DND-41 (cell line): Measurements from ENCODE around the gene PLEKHO1.
"Not testable (repeated sequence)": the region's sequence is repeated elsewhere in the genome, so short reads cannot be mapped to it uniquely, and the experiment has no call there.

Source experiments
- ATAC-seq: fragments of 200-7000 bp; cut with Tn5 transposase; 3 replicates; pipeline ENCODE4 v1.9.1; 2021; ENCODE audit warnings: low read depth; ENCODE audit not compliant: insufficient read depth
- DNase-seq: peaks from one replicate; pipeline ENCODE4 v3.0.0-alpha.2; 2020
- H2AFZ ChIP-seq: 2 replicates; pipeline ENCODE4 v1.6.0; 2012; ENCODE audit warnings: low read depth, low read length
- H3K27ac ChIP-seq: 2 replicates; pipeline ENCODE4 v1.5.1; 2012; ENCODE audit warnings: low read length, inconsistent platforms
- H3K27me3 ChIP-seq: fragments of 200-600 bp; sonication (generic); 2 replicates; pipeline ENCODE4 v1.6.0; 2012; ENCODE audit warnings: low read length, mild to moderate bottlenecking, inconsistent platforms; ENCODE audit not compliant: insufficient read depth, poor library complexity
- H3K36me3 ChIP-seq: 2 replicates; pipeline ENCODE4 v1.5.1; 2012; ENCODE audit warnings: low read length, inconsistent platforms; ENCODE audit not compliant: insufficient read depth
- H3K4me1 ChIP-seq: 2 replicates; pipeline ENCODE4 v1.5.1; 2012; ENCODE audit warnings: mild to moderate bottlenecking, low read length; ENCODE audit not compliant: insufficient read depth
- H3K4me2 ChIP-seq: 2 replicates; pipeline ENCODE4 v1.6.0; 2012; ENCODE audit warnings: mild to moderate bottlenecking, moderate library complexity, low read length, inconsistent platforms; ENCODE audit not compliant: insufficient read depth
- H3K4me3 ChIP-seq, 2 experiments: fragments of 200-600 bp in 1 of 2; shearing (Covaris generic) in 1 of 2; 2 replicates each; pipeline ENCODE4 v1.5.1; 2012 to 2016; ENCODE audit warnings: inconsistent platforms in 2 of 2, low read length in 2 of 2, mild to moderate bottlenecking in 2 of 2, low read depth in 1 of 2, moderate library complexity in 1 of 2
- H3K79me2 ChIP-seq: 2 replicates; pipeline ENCODE4 v1.6.0; 2012; ENCODE audit warnings: low read length, inconsistent platforms; ENCODE audit not compliant: insufficient read depth
- H3K9ac ChIP-seq: 2 replicates; pipeline ENCODE4 v1.6.0; 2012; ENCODE audit warnings: low read depth, mild to moderate bottlenecking, inconsistent platforms, low read length, moderate library complexity
- H3K9me3 ChIP-seq: 2 replicates; pipeline ENCODE4 v1.5.1; 2012; ENCODE audit warnings: low read length, moderate library complexity, mild to moderate bottlenecking, inconsistent platforms; ENCODE audit not compliant: insufficient read depth, severe bottlenecking
- H4K20me1 ChIP-seq: 2 replicates; pipeline ENCODE4 v1.6.0; 2012; ENCODE audit warnings: low read length; ENCODE audit not compliant: insufficient read depth
- EZH2 ChIP-seq: IDR thresholded peaks from 3 replicates; pipeline ENCODE4 v1.6.1; 2012; ENCODE audit warnings: borderline replicate concordance, low read depth, mild to moderate bottlenecking, moderate library complexity, low read length, inconsistent platforms; ENCODE audit not compliant: severe bottlenecking
- TF ChIP-seq, protein P1 (sequence below): IDR thresholded peaks from 2 replicates; pipeline ENCODE4 v1.5.1; 2012; ENCODE audit warnings: borderline replicate concordance, low read length, moderate library complexity, mild to moderate bottlenecking; ENCODE audit not compliant: poor library complexity, severe bottlenecking; ENCODE audit errors: extremely low read depth

PLEKHO1 gene

DNA sequence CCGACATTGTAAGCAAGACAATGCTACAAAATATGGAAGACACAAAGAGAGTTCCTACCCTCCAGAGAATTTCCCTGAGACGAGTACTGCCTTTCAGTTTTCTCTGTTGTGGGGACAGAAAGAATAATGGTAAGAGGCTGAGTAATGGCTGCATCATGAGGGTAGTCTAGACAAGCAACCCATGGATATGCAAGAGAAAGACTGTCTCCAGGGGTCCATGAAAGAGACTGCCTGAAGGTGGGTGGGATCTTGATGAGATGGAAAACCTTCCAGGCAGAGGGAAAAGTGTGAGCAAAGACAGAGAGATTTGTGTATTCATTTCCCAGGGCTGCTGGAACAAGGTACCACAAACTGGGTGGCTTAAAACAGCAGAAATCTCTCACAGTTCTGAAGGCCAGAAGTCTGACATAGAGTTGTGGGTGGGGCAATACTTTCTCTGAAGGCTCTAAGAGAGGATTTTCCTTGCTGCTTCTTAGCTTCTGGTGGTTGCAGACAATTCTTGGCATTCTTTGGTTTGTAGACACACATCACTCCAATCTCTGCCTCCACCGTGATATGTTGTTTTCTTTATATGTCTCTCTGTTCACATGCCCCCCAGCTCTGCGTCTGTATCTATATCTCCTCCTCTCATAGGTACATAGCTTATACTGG is 44.8 kb downstream of the PLEKHO1 start:
- Histone ChIP-seq H3K4me2 (no peak overlapping the region), H3K4me3 (no peak overlapping the region), H3K79me2 (no peaks in the 10 kb centered on the region), H2AFZ (no peak overlapping the region), H3K9ac (no peak overlapping the region), H4K20me1 (no peaks in the 10 kb centered on the region), H3K27ac (no peak overlapping the region), H3K4me1 (no peaks in the 10 kb centered on the region), H3K36me3 (no peaks in the 10 kb centered on the region), H3K27me3 (no peaks in the 10 kb centered on the region), H3K9me3 (no peaks in the 10 kb centered on the region)
- no peak for TF ChIP-seq EZH2
- TF ChIP-seq, protein P1, sequence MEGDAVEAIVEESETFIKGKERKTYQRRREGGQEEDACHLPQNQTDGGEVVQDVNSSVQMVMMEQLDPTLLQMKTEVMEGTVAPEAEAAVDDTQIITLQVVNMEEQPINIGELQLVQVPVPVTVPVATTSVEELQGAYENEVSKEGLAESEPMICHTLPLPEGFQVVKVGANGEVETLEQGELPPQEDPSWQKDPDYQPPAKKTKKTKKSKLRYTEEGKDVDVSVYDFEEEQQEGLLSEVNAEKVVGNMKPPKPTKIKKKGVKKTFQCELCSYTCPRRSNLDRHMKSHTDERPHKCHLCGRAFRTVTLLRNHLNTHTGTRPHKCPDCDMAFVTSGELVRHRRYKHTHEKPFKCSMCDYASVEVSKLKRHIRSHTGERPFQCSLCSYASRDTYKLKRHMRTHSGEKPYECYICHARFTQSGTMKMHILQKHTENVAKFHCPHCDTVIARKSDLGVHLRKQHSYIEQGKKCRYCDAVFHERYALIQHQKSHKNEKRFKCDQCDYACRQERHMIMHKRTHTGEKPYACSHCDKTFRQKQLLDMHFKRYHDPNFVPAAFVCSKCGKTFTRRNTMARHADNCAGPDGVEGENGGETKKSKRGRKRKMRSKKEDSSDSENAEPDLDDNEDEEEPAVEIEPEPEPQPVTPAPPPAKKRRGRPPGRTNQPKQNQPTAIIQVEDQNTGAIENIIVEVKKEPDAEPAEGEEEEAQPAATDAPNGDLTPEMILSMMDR = no peak
- ATAC-seq (no peak), DNase-seq (no peak)

DNA sequence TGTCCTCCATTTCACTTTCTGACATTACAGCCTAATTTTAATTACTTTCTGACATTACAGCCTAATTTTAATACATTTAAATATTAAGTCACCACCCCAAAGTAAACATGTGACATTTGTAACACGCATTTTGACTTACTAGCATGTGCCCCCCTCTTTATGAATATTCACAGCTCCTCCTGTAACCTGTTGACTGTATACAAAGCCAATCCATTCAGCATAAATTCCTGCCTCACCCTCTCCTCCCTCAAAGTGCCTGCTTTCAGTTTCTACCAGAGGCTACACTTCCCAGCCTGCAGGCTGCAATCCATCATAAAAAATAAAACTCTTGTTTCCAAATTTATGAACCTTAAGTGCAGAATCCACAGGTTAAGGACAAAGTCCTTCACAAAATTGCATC is 46.7 kb downstream of the PLEKHO1 start:
- no peak overlapping the region for H3K4me3 ChIP-seq
- DNase-seq (no peak), ATAC-seq (no peak)
- peak overlapping the region; percentile 17; the same call in 1 of the 2 replicates for H2AFZ ChIP-seq
- no peaks in the 10 kb centered on the region for H3K79me2 ChIP-seq
- TF ChIP-seq EZH2 = no peak
- TF ChIP-seq, protein P1 = no peak
- H3K4me2 ChIP-seq = no peak overlapping the region
- H3K4me1 ChIP-seq = no peaks in the 10 kb centered on the region
- H3K27me3 ChIP-seq = no peaks in the 10 kb centered on the region
- no peaks in the 10 kb centered on the region for H3K9me3 ChIP-seq
- no peak overlapping the region for H3K27ac ChIP-seq
- no peaks in the 10 kb centered on the region for H4K20me1 ChIP-seq
- no peak overlapping the region for H3K9ac ChIP-seq
- no peaks in the 10 kb centered on the region for H3K36me3 ChIP-seq

DNA sequence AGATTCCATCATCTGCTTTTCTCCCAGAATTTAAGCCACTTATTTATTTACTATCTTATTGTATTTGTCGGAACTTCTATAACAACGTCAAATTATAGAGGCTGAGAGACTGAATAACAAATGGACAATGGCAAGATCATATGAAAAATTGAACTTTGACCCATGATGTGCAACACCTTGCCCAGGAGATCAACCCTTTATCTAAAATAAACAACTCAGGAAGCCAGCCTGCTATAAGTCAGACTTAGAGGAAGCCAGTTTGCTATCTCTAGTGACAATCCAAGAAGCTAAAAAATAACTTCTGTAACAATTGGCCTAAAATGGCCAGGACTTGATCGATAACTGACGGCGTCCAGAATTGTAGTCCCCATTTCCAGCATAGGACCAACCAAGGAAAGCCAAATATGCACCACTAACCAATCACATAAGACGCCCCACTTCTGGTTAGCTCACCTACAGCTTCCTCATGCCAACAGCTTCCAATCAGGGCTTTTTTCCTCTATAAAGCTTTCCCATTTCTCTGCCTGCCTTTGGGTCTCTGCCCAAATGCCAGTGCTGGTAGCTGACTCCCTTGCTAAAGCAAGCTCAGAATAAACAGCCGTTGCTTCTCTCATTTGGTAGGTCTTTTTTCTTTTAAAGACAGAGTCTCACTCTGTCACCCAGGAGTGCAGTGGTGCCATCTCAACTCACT is 57.7 kb downstream of the PLEKHO1 start:
- no peak for TF ChIP-seq EZH2
- TF ChIP-seq, protein P1 = no peak
- H2AFZ ChIP-seq = no peak overlapping the region
- no peaks in the 10 kb centered on the region for H3K4me1 ChIP-seq
- no peaks in the 10 kb centered on the region for H3K27me3 ChIP-seq
- no peaks in the 10 kb centered on the region for H3K36me3 ChIP-seq
- H3K9me3 ChIP-seq = no peaks in the 10 kb centered on the region
- DNase-seq = no peak
- no peak for ATAC-seq
- no peak overlapping the region for H3K27ac ChIP-seq
- H3K79me2 ChIP-seq = no peaks in the 10 kb centered on the region
- H4K20me1 ChIP-seq = no peaks in the 10 kb centered on the region
- H3K4me3 ChIP-seq = no peak overlapping the region
- H3K9ac ChIP-seq = no peak overlapping the region
- H3K4me2 ChIP-seq = no peak overlapping the region

DNA sequence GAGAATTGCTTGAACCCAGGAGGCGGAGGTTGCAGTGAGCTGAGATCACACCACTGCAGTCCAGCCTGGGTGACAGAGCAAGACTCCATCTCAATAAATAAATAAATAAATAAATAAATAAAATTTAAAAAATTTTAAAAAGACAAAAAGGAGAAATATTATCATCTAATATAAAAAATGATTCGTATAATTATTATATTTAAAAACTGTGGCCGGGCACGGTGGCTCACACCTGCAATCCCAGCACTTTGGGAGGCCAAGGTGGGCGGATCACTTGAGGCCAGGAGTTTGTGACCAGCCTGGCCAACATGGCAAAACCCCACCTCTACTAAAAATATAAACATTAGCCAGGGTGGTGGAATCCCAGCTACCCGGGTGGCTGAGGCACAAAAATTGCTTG is 58.7 kb downstream of the PLEKHO1 start:
- H3K27me3 ChIP-seq, H3K27ac ChIP-seq, H3K4me2 ChIP-seq, ATAC-seq, H3K4me1 ChIP-seq, H4K20me1 ChIP-seq, H3K4me3 ChIP-seq, H2AFZ ChIP-seq, H3K79me2 ChIP-seq, H3K36me3 ChIP-seq, DNase-seq, H3K9ac ChIP-seq, H3K9me3 ChIP-seq: not testable (repeated sequence)
